ENCODE data around the gene XKR3.
"Not testable (repeated sequence)": the region's sequence is repeated elsewhere in the genome, so short reads cannot be mapped to it uniquely, and the experiment has no call there.

XKR3 gene

DNA sequence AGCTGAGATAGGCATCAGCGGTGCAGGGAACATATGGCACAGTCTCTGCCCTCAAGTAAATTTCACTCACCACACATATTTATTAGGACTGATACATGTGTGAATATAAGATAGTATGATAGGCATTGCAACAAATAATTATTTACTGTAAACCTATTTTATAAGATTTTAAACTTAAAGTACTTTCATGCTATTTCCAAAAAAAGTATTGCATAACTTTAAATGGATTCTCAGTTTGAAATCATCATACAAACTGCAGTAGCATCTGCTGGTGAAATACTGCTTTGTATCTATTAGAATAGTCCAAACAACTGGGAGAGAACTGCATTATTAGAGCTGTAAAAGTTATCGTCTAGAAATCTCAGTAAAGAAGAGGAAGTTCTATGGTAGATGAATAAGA is 63.0 kb downstream of the XKR3 start:
- not testable (repeated sequence) for H3K18ac ChIP-seq (ENCODE audit: low read length); H3K36me3 ChIP-seq (replicated peaks in 1 of 2; ENCODE audit: control insufficient read depth in 2 of 2, insufficient read depth in 2 of 2, low read length in 2 of 2); H2AK5ac ChIP-seq (ENCODE audit: low read depth, low read length); H4K8ac ChIP-seq (ENCODE audit: low read depth, low read length); H2AFZ ChIP-seq (ENCODE audit: low read length); H3K27me3 ChIP-seq (ENCODE audit: control insufficient read depth in 3 of 3, insufficient read depth in 3 of 3, low read depth in 1 of 3, low read length in 3 of 3); H2BK12ac ChIP-seq (ENCODE audit: low read length); H3K4me1 ChIP-seq (ENCODE audit: control insufficient read depth in 2 of 2, insufficient read depth in 1 of 2, low read depth in 1 of 2, low read length in 2 of 2); H3K23ac ChIP-seq (ENCODE audit: low read depth, low read length, poor library complexity); H2BK15ac ChIP-seq (ENCODE audit: low read length); H3K9me3 ChIP-seq (replicated peaks in 1 of 2; ENCODE audit: control insufficient read depth in 2 of 2, insufficient read depth in 1 of 2, low read depth in 1 of 2, low read length in 2 of 2); H2BK120ac ChIP-seq (ENCODE audit: low read depth, low read length); H3K14ac ChIP-seq (ENCODE audit: low read length); H3K27ac ChIP-seq (replicated peaks; ENCODE audit: low read length); H3K4ac ChIP-seq (ENCODE audit: low read length); H3K79me1 ChIP-seq (ENCODE audit: low read depth, low read length); H2BK5ac ChIP-seq (ENCODE audit: low read length); DNase-seq (ENCODE audit: low spot score); H3K4me2 ChIP-seq (ENCODE audit: insufficient read depth, low read length, poor library complexity, severe bottlenecking); H4K91ac ChIP-seq (ENCODE audit: low read depth, low read length, poor library complexity); H3K4me3 ChIP-seq (ENCODE audit: low read length in 2 of 2); H3K9ac ChIP-seq (ENCODE audit: low read depth, low read length, poor library complexity)
- WGBS, 2 donors (ENCODE audit: extremely low coverage in 2 of 2, insufficient read length in 2 of 2, insufficient replicate concordance in 1 of 2): no CpG with 5 or more reads among the region's 2 CpGs

DNA sequence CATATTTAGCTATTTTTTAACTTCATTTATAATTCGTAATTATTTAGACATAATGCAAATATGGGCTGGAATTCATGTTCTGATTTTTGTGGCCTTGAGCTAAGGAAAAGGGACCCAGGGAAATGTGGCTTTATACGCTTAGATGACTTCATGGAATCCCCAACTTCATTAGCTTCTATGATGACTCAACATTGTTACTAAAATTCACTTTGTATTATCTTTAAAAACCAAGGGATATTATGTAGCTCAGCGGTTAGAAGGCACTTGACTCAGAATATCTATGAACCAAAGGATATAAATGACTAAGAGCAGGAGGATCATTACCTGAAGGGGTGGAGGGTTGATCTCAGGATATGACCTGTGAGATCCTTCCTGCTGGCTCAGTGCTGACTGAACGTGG is 64.8 kb downstream of the XKR3 start:
- H2BK12ac ChIP-seq (ENCODE audit: low read length); H3K14ac ChIP-seq (ENCODE audit: low read length); H2BK15ac ChIP-seq (ENCODE audit: low read length); H2AK5ac ChIP-seq (ENCODE audit: low read depth, low read length); H2BK120ac ChIP-seq (ENCODE audit: low read depth, low read length); DNase-seq (ENCODE audit: low spot score); H3K27ac ChIP-seq (replicated peaks; ENCODE audit: low read length); H2AFZ ChIP-seq (ENCODE audit: low read length); H3K4me3 ChIP-seq (ENCODE audit: low read length in 2 of 2); H3K79me1 ChIP-seq (ENCODE audit: low read depth, low read length); H3K9me3 ChIP-seq (replicated peaks in 1 of 2; ENCODE audit: control insufficient read depth in 2 of 2, insufficient read depth in 1 of 2, low read depth in 1 of 2, low read length in 2 of 2); H4K8ac ChIP-seq (ENCODE audit: low read depth, low read length); H3K9ac ChIP-seq (ENCODE audit: low read depth, low read length, poor library complexity); H3K4me2 ChIP-seq (ENCODE audit: insufficient read depth, low read length, poor library complexity, severe bottlenecking); H4K91ac ChIP-seq (ENCODE audit: low read depth, low read length, poor library complexity); H2BK5ac ChIP-seq (ENCODE audit: low read length); H3K36me3 ChIP-seq (replicated peaks in 1 of 2; ENCODE audit: control insufficient read depth in 2 of 2, insufficient read depth in 2 of 2, low read length in 2 of 2); H3K4me1 ChIP-seq (ENCODE audit: control insufficient read depth in 2 of 2, insufficient read depth in 1 of 2, low read depth in 1 of 2, low read length in 2 of 2); H3K18ac ChIP-seq (ENCODE audit: low read length); H3K27me3 ChIP-seq (ENCODE audit: control insufficient read depth in 3 of 3, insufficient read depth in 3 of 3, low read depth in 1 of 3, low read length in 3 of 3); H3K4ac ChIP-seq (ENCODE audit: low read length); H3K23ac ChIP-seq (ENCODE audit: low read depth, low read length, poor library complexity): not testable (repeated sequence)
- WGBS, 2 donors (ENCODE audit: extremely low coverage in 2 of 2, insufficient read length in 2 of 2, insufficient replicate concordance in 1 of 2): no CpG with 5 or more reads among the region's 4 CpGs

GRCh38 chr22:16749282-16749681 is 75.9 kb downstream of the XKR3 start:
- H2AK5ac ChIP-seq (ENCODE audit: low read depth, low read length); H3K9ac ChIP-seq (ENCODE audit: low read depth, low read length, poor library complexity); H4K91ac ChIP-seq (ENCODE audit: low read depth, low read length, poor library complexity); H3K27me3 ChIP-seq (ENCODE audit: control insufficient read depth in 3 of 3, insufficient read depth in 3 of 3, low read depth in 1 of 3, low read length in 3 of 3); H3K4ac ChIP-seq (ENCODE audit: low read length); H3K18ac ChIP-seq (ENCODE audit: low read length); H2BK12ac ChIP-seq (ENCODE audit: low read length); DNase-seq (ENCODE audit: low spot score); H2BK15ac ChIP-seq (ENCODE audit: low read length); H2BK120ac ChIP-seq (ENCODE audit: low read depth, low read length); H2AFZ ChIP-seq (ENCODE audit: low read length); H3K4me3 ChIP-seq (ENCODE audit: low read length in 2 of 2); H3K36me3 ChIP-seq (replicated peaks in 1 of 2; ENCODE audit: control insufficient read depth in 2 of 2, insufficient read depth in 2 of 2, low read length in 2 of 2); H3K23ac ChIP-seq (ENCODE audit: low read depth, low read length, poor library complexity); H4K8ac ChIP-seq (ENCODE audit: low read depth, low read length); H2BK5ac ChIP-seq (ENCODE audit: low read length); H3K14ac ChIP-seq (ENCODE audit: low read length); H3K9me3 ChIP-seq (replicated peaks in 1 of 2; ENCODE audit: control insufficient read depth in 2 of 2, insufficient read depth in 1 of 2, low read depth in 1 of 2, low read length in 2 of 2); H3K79me1 ChIP-seq (ENCODE audit: low read depth, low read length); H3K4me2 ChIP-seq (ENCODE audit: insufficient read depth, low read length, poor library complexity, severe bottlenecking); H3K4me1 ChIP-seq (ENCODE audit: control insufficient read depth in 2 of 2, insufficient read depth in 1 of 2, low read depth in 1 of 2, low read length in 2 of 2); H3K27ac ChIP-seq (replicated peaks; ENCODE audit: low read length): not testable (repeated sequence)
- no CpG with 5 or more reads among the region's 4 CpGs for WGBS, 2 donors (ENCODE audit: extremely low coverage in 2 of 2, insufficient read length in 2 of 2, insufficient replicate concordance in 1 of 2)

GRCh38 chr22:16748160-16748929 is 76.9 kb downstream of the XKR3 start:
- H2BK5ac ChIP-seq (ENCODE audit: low read length); H2BK15ac ChIP-seq (ENCODE audit: low read length); H3K4me2 ChIP-seq (ENCODE audit: insufficient read depth, low read length, poor library complexity, severe bottlenecking); H3K79me1 ChIP-seq (ENCODE audit: low read depth, low read length); DNase-seq (ENCODE audit: low spot score); H2AFZ ChIP-seq (ENCODE audit: low read length); H2AK5ac ChIP-seq (ENCODE audit: low read depth, low read length); H4K8ac ChIP-seq (ENCODE audit: low read depth, low read length); H3K9me3 ChIP-seq (replicated peaks in 1 of 2; ENCODE audit: control insufficient read depth in 2 of 2, insufficient read depth in 1 of 2, low read depth in 1 of 2, low read length in 2 of 2); H3K9ac ChIP-seq (ENCODE audit: low read depth, low read length, poor library complexity); H2BK12ac ChIP-seq (ENCODE audit: low read length); H4K91ac ChIP-seq (ENCODE audit: low read depth, low read length, poor library complexity); H3K27ac ChIP-seq (replicated peaks; ENCODE audit: low read length); H3K14ac ChIP-seq (ENCODE audit: low read length); H2BK120ac ChIP-seq (ENCODE audit: low read depth, low read length); H3K4ac ChIP-seq (ENCODE audit: low read length); H3K23ac ChIP-seq (ENCODE audit: low read depth, low read length, poor library complexity); H3K27me3 ChIP-seq (ENCODE audit: control insufficient read depth in 3 of 3, insufficient read depth in 3 of 3, low read depth in 1 of 3, low read length in 3 of 3); H3K4me3 ChIP-seq (ENCODE audit: low read length in 2 of 2); H3K4me1 ChIP-seq (ENCODE audit: control insufficient read depth in 2 of 2, insufficient read depth in 1 of 2, low read depth in 1 of 2, low read length in 2 of 2); H3K36me3 ChIP-seq (replicated peaks in 1 of 2; ENCODE audit: control insufficient read depth in 2 of 2, insufficient read depth in 2 of 2, low read length in 2 of 2); H3K18ac ChIP-seq (ENCODE audit: low read length): not testable (repeated sequence)
- WGBS, 2 donors (ENCODE audit: extremely low coverage in 2 of 2, insufficient read length in 2 of 2, insufficient replicate concordance in 1 of 2): no CpG with 5 or more reads among the region's 45 CpGs

Measured in neuronal stem cell (in vitro differentiated cells).